HepG2 (cell line): ENCODE results near the gene RXFP1. TPM values are rescaled to one million over a fixed set of nuclear protein-coding genes. Genes with fewer than 3 reads are reported as not detected.

Source experiments
- AHDC1 ChIP-seq: sonication (generic); formaldehyde crosslinking; IDR thresholded peaks from 2 replicates; pipeline ENCODE4 v1.5.1; 2020; ENCODE audit warnings: mild to moderate bottlenecking, missing genetic modification reagents, borderline replicate concordance
- KLF16 ChIP-seq, 2 experiments: sonication (generic) in 1 of 2; formaldehyde crosslinking in 1 of 2; IDR thresholded peaks; 2 replicates each; pipeline versions ENCODE4 v1.6.1 to v1.8.0; 2016 to 2023; ENCODE audit warnings: missing genetic modification reagents in 2 of 2, missing compliant biosample characterization in 1 of 2
- TCF12 ChIP-seq, 2 experiments: fragments of 450-650 bp in 1 of 2; sonication (generic) in 1 of 2; formaldehyde crosslinking in 1 of 2; IDR thresholded peaks; 2 replicates each; pipeline versions ENCODE4 v1.6.1 to v1.8.0; 2017 to 2022; ENCODE audit warnings: antibody characterized with exemption in 1 of 2, mild to moderate bottlenecking in 1 of 2, missing genetic modification reagents in 1 of 2, moderate library complexity in 1 of 2
- TOE1 ChIP-seq: sonication (generic); formaldehyde crosslinking; IDR thresholded peaks from 2 replicates; pipeline ENCODE4 v1.4.0; 2020; ENCODE audit warnings: mild to moderate bottlenecking, missing genetic modification reagents
- ZBTB43 ChIP-seq: sonication (generic); formaldehyde crosslinking; conservative IDR thresholded peaks from 2 replicates; pipeline ENCODE4 v1.4.0; 2020; ENCODE audit warnings: missing genetic modification reagents
- ZNF281 ChIP-seq: sonication (generic); formaldehyde crosslinking; IDR thresholded peaks from 2 replicates; pipeline ENCODE4 v1.4.0; 2020; ENCODE audit warnings: missing genetic modification reagents, borderline replicate concordance
- ZNF33B ChIP-seq: sonication (generic); formaldehyde crosslinking; IDR thresholded peaks from 2 replicates; pipeline ENCODE4 v1.5.1; 2020; ENCODE audit warnings: mild to moderate bottlenecking, missing genetic modification reagents
- ZNF580 ChIP-seq: IDR thresholded peaks from 2 replicates; pipeline ENCODE4 v1.6.1; 2016; ENCODE audit warnings: low read depth, borderline replicate concordance
- polyA plus RNA-seq, 8 experiments: library from polyadenylated mRNA; depleted of rRNA in 3 of 8; stranded (reverse) in 7 of 8; unstranded in 1 of 8; fragments of >200 nt; fragmentation: Illumina TruSeq in 4 of 8; extraction: Trizol in 4 of 8; gene quantifications; 2 replicates each; pipeline versions ENCODE4 v1.2.1 to v1.2.3, GENCODE V29; 2011 to 2016; ENCODE audit warnings: low read depth in 4 of 8, missing spikeins in 1 of 8, mixed read lengths in 1 of 8; ENCODE audit not compliant: insufficient read depth in 1 of 8
- total RNA-seq, 5 experiments: library from RNA; depleted of rRNA; stranded (reverse); fragments of >200 nt; fragmentation: Illumina TruSeq; extraction: Trizol; gene quantifications; 2 replicates each; pipeline ENCODE4 v1.2.3, GENCODE V29; 2016; ENCODE audit warnings: low read depth in 1 of 5
- TF ChIP-seq, protein P1 (sequence below): sonication (generic); formaldehyde crosslinking; IDR thresholded peaks from 2 replicates; pipeline ENCODE4 v1.4.0; 2020; ENCODE audit warnings: missing genetic modification reagents
- TF ChIP-seq, protein P2 (sequence below): fragments of 450-650 bp; IDR thresholded peaks from 2 replicates; pipeline ENCODE4 v1.6.1; 2016

RXFP1 gene
- total and polyA plus RNA-seq, 2 of the 13 experiments (the other 11 are each of a cell fraction or from before 2014, with no cell fraction given), result not detected

DNA sequence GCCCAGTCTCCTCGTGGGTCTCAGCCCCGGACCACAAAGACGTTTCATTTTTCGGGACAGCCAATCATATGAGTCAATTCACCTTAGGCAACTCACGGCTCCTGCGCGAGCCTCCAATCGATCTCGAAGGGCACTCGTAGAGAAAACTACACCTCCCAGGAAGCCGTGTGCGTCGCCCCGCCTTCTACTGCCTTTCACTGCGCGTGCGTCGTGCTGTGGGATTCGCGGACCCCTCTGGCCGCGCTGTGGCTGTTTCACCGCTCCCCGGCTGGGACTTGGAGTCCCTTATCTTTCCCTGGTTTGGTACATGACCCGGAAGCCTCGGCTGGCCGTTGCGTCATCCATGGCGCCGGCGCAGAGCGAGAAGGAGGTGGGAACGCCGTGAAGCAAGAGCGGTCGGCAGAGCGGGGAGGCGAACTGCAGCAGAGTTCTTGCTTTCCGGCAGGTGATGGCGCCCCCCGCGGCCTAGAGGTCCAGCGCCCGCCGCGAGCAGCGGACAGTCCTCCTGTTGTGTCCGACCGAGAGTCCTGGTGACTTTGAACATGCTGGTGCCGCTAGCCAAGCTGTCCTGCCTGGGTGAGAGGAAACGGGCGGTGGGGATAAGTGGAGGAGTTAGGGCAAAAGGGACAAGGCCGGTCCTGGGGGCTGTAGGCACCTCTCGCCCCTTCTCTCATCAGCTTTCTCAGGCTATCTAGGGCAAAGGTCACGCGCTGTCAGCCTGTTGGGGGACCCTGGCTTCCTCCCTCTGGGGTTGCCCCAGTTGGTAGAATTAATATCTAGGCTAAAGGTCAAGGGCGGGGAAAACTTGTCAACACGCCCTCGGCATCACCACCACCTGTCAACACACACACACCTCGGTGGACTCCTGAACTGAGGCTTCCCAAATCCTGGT is 150.5 kb downstream of the RXFP1 start, which contains the start of gene ETFDH (continued):
- TF ChIP-seq AHDC1 (no peak; the same call in 1 of the 2 replicates), KLF16 (CRISPR knock-in tag; IDR thresholded peaks at IDR 0.05) (peak in 1 of 2 experiments; percentile 93; a peak in 2 of 4 replicates), ZNF33B (CRISPR knock-in tag) (no peak; the same call in 1 of the 2 replicates), ZNF580 (0 out of 2 replicates have a peak, but pooled peaks have one; percentile 56), ZNF281 (CRISPR knock-in tag) (no peak), TOE1 (CRISPR knock-in tag) (peak; percentile 51; the same call in 1 of the 2 replicates), ZBTB43 (no peak; the same call in 1 of the 2 replicates), TCF12 (IDR thresholded peaks at IDR 0.05) (no peak), TCF12 (CRISPR knock-in tag; IDR thresholded peaks at IDR 0.05) (peak; percentile 78)
- TF ChIP-seq, protein P1, sequence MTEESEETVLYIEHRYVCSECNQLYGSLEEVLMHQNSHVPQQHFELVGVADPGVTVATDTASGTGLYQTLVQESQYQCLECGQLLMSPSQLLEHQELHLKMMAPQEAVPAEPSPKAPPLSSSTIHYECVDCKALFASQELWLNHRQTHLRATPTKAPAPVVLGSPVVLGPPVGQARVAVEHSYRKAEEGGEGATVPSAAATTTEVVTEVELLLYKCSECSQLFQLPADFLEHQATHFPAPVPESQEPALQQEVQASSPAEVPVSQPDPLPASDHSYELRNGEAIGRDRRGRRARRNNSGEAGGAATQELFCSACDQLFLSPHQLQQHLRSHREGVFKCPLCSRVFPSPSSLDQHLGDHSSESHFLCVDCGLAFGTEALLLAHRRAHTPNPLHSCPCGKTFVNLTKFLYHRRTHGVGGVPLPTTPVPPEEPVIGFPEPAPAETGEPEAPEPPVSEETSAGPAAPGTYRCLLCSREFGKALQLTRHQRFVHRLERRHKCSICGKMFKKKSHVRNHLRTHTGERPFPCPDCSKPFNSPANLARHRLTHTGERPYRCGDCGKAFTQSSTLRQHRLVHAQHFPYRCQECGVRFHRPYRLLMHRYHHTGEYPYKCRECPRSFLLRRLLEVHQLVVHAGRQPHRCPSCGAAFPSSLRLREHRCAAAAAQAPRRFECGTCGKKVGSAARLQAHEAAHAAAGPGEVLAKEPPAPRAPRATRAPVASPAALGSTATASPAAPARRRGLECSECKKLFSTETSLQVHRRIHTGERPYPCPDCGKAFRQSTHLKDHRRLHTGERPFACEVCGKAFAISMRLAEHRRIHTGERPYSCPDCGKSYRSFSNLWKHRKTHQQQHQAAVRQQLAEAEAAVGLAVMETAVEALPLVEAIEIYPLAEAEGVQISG (CRISPR knock-in tag), result peak; percentile 99
- TF ChIP-seq, protein P2, sequence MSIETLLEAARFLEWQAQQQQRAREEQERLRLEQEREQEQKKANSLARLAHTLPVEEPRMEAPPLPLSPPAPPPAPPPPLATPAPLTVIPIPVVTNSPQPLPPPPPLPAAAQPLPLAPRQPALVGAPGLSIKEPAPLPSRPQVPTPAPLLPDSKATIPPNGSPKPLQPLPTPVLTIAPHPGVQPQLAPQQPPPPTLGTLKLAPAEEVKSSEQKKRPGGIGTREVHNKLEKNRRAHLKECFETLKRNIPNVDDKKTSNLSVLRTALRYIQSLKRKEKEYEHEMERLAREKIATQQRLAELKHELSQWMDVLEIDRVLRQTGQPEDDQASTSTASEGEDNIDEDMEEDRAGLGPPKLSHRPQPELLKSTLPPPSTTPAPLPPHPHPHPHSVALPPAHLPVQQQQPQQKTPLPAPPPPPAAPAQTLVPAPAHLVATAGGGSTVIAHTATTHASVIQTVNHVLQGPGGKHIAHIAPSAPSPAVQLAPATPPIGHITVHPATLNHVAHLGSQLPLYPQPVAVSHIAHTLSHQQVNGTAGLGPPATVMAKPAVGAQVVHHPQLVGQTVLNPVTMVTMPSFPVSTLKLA, result peak; percentile 64
